ENCODE results near the gene DPYSL3.
"Not testable (repeated sequence)": the region's sequence is repeated elsewhere in the genome, so short reads cannot be mapped to it uniquely, and the experiment has no call there.

The DPYSL3 gene

DNA sequence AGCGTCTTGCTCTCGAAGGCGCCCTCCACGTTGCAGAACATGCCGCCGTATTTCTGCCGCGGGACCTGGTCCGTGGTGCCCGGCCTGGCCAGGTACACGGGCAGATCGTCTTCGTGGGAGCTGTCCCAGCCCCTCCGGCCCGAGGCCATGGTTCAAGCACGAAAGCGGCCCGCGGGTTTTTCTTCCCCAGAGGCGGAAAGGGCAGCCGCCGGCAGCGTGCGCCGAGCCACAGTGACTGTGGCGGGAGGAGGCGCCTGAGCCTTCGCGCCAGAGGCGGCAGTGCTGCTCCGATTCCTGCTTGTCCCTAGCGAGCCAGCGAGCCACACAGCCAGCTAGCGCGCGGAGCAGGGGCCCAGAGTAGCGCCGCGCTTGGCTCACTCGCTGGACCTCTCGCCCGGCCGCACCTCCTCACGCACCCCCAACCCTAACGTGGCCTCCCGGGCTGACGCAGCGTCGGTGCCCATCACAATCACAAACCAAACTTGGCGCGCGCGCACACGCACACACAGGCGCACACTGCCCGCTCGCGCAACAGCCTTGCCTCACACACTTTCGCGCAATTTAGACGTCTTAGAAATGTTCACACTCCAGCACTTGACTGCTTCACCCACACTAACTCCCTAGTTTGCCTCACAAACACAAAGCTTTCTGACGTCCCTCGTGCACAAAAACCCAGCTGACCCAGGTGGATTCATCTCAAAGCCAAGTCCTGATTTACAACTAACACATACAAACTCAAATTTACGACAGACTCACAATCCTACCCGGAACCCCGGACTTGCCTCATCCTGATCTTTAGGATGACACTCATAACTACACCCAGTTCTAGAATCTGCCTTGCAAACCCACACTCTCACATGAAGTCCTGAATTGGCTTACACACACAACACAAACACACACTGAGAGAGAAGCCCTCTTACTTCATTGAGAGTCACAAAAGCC, at the start of gene DPYSL3:
Gene DPYSL3 (minus strand): TSS at position 359 of the 942 bp plus-strand sequence. CDS start 210 bp downstream, at position 149.
- Histone ChIP-seq H3K27me3 (ENCODE audit: insufficient read depth, low read length) (peaks cover 17% of the 10 kb centered on the region), H3K4me1 (ENCODE audit: insufficient read depth, low read length) (peaks cover 6% of the 10 kb centered on the region), H3K36me3 (ENCODE audit: insufficient read depth, low read depth, low read length) (no peaks in the 10 kb centered on the region), H3K9ac (ENCODE audit: low read depth, low read length) (peak within 1 kb of the TSS; percentile 83), H3K27ac (ENCODE audit: low read length) (peak within 1 kb of the TSS; percentile 12), H3K9me3 (ENCODE audit: insufficient read depth, low read depth, low read length) (no peaks in the 10 kb centered on the region), H3K4me3 (ENCODE audit: low read length) (peak within 1 kb of the TSS; percentile 90)

DNA sequence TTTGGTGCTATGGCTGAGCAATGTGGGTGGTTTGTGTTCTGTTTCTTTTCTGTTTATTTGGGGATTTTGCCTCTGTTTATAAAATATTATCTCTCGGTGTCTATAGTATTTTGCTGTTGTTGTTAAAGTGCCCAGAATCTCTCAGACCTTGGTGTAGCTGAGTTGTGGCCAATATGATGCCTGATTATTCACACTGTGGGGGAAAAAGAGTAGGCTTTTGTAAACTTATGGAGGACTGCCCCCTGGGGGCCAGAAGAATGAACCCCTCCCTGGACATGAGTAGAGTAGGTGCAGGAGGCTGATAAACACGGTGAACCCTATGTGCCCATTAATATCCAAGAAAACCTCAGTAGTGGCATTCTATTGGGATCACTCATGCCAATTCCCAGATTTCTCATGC, 49.0 kb upstream of the DPYSL3 start:
- peaks cover 19% of the 10 kb centered on the region for H3K36me3 ChIP-seq (ENCODE audit: insufficient read depth, low read depth, low read length)
- H3K9me3 ChIP-seq (ENCODE audit: insufficient read depth, low read depth, low read length), result no peaks in the 10 kb centered on the region
- H3K9ac ChIP-seq (ENCODE audit: low read depth, low read length), result peak overlapping the region; percentile 2; the same call in 1 of the 2 replicates
- H3K4me3 ChIP-seq (ENCODE audit: low read length), result peak overlapping the region; percentile 17; the same call in 1 of the 2 replicates
- no peak overlapping the region for H3K27ac ChIP-seq (ENCODE audit: low read length)
- H3K27me3 ChIP-seq (ENCODE audit: insufficient read depth, low read length), result no peaks in the 10 kb centered on the region
- peaks cover 31% of the 10 kb centered on the region for H3K4me1 ChIP-seq (ENCODE audit: insufficient read depth, low read length)

DNA sequence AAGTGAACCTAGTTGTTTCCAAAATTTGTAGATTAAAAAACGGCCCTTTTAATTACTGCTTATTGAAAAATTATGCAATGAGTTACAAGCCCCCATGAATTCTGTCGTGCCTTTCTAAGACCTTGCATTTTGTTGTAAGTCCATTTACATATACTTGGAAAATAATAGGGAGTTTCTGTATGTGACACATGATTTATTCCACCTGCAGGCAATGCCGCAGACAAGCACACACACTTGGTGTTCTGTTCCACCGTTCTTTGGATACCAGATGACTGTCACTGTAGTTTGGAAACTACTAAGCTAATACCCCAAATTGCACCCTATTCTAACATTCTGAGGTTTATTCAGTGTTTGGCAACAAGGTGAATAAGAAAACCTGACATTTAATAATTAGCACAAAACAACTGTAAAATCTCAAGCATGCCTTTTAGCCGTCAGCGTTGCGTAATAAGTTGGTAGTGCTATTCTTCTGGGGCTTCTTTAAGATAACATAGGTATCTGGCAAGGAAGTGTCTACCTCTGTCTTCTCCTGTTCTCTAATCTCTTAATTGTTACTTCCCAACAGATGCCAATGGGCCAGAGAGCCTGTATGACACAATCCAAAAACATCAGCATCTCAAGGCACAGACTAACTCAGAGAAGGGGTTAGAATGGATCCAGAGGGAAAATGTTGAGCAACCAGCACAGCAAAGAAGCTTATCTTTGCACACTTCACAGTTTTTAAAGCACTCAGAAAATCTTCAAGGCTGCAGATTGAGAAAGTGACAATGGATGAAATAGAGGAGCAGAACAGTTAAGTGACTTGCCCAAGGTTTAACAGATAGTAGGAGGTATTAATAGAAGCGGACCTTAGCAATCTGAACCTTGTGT, 48.2 kb upstream of the DPYSL3 start:
- H3K9me3 ChIP-seq (ENCODE audit: insufficient read depth, low read depth, low read length), result no peaks in the 10 kb centered on the region
- H3K4me3 ChIP-seq (ENCODE audit: low read length), result peak overlapping the region; percentile 17; the same call in 1 of the 2 replicates
- H3K4me1 ChIP-seq (ENCODE audit: insufficient read depth, low read length), result peaks cover 31% of the 10 kb centered on the region
- peak overlapping the region; percentile 2; the same call in 1 of the 2 replicates for H3K9ac ChIP-seq (ENCODE audit: low read depth, low read length)
- no peak overlapping the region for H3K27ac ChIP-seq (ENCODE audit: low read length)
- no peaks in the 10 kb centered on the region for H3K27me3 ChIP-seq (ENCODE audit: insufficient read depth, low read length)
- peaks cover 12% of the 10 kb centered on the region for H3K36me3 ChIP-seq (ENCODE audit: insufficient read depth, low read depth, low read length)

DNA sequence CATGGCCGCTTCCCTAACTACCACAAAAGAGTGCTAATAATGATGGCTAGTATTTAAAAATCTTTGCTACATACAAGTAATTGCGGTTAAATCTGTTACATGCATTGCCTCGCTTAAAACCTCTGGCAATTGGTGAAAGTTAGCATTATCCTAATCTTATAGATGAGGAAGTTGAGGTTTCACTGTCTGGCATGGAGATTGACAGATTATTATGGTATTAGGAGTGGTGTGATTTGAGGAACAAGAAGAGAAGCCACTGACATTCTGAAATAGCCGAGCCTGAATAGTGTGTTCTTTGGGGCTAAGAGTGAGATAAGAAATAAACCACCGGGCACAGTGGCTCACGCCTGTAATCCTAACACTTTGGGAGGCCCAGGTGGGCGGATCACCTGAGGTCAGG, 45.3 kb upstream of the DPYSL3 start:
- Histone ChIP-seq H3K4me3 (ENCODE audit: low read length) (no peak overlapping the region), H3K36me3 (ENCODE audit: insufficient read depth, low read depth, low read length) (no peaks in the 10 kb centered on the region), H3K27ac (ENCODE audit: low read length) (no peak overlapping the region), H3K9ac (ENCODE audit: low read depth, low read length) (no peak overlapping the region), H3K9me3 (ENCODE audit: insufficient read depth, low read depth, low read length) (no peaks in the 10 kb centered on the region), H3K27me3 (ENCODE audit: insufficient read depth, low read length) (no peaks in the 10 kb centered on the region), H3K4me1 (ENCODE audit: insufficient read depth, low read length) (peaks cover 21% of the 10 kb centered on the region)

- Histone ChIP-seq H3K9ac (ENCODE audit: low read depth, low read length) (no peak overlapping the region), H3K4me3 (ENCODE audit: low read length) (no peak overlapping the region), H3K27ac (ENCODE audit: low read length) (no peak overlapping the region), H3K9me3 (ENCODE audit: insufficient read depth, low read depth, low read length) (peaks cover 4% of the 10 kb centered on the region; the same call in 1 of the 2 replicates), H3K36me3 (ENCODE audit: insufficient read depth, low read depth, low read length) (no peaks in the 10 kb centered on the region), H3K27me3 (ENCODE audit: insufficient read depth, low read length) (no peaks in the 10 kb centered on the region), H3K4me1 (ENCODE audit: insufficient read depth, low read length) (peaks cover 15% of the 10 kb centered on the region)
Measured at GRCh38 chr5:147554261-147554817, 44.5 kb upstream of the DPYSL3 start.

GRCh38 chr5:147553817-147554216, 43.9 kb upstream of the DPYSL3 start:
- not testable (repeated sequence) for H3K4me3 ChIP-seq (ENCODE audit: low read length); H3K9ac ChIP-seq (ENCODE audit: low read depth, low read length); H3K9me3 ChIP-seq (ENCODE audit: insufficient read depth, low read depth, low read length); H3K27ac ChIP-seq (ENCODE audit: low read length); H3K36me3 ChIP-seq (ENCODE audit: insufficient read depth, low read depth, low read length); H3K27me3 ChIP-seq (ENCODE audit: insufficient read depth, low read length)
- peaks cover 12% of the 10 kb centered on the region for H3K4me1 ChIP-seq (ENCODE audit: insufficient read depth, low read length)

DNA sequence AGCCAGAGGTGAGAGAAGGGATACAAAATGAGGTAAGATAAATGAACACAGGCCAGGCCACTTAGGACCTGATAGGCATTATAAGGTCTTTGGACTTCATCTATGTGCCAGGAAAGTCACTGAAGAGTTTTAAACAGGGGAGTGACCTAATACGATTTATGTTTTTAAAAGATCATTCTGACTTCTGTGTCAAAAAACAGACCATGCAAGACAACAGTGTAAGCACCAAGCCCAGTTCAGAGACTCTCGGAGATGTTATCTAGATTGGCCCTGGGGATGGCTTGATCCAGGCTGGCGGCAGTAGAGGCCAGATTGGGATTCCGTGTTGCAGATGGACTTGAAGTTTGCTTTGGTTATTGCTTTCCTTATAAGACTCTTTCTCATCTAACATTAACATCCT, 43.0 kb upstream of the DPYSL3 start:
- peaks cover 4% of the 10 kb centered on the region; the same call in 1 of the 2 replicates for H3K9me3 ChIP-seq (ENCODE audit: insufficient read depth, low read depth, low read length)
- H3K4me1 ChIP-seq (ENCODE audit: insufficient read depth, low read length), result peaks cover 3% of the 10 kb centered on the region; the same call in 1 of the 2 replicates
- no peaks in the 10 kb centered on the region for H3K27me3 ChIP-seq (ENCODE audit: insufficient read depth, low read length)
- H3K27ac ChIP-seq (ENCODE audit: low read length), result no peak overlapping the region
- no peak overlapping the region for H3K4me3 ChIP-seq (ENCODE audit: low read length)
- no peaks in the 10 kb centered on the region for H3K36me3 ChIP-seq (ENCODE audit: insufficient read depth, low read depth, low read length)
- H3K9ac ChIP-seq (ENCODE audit: low read depth, low read length), result no peak overlapping the region

DNA sequence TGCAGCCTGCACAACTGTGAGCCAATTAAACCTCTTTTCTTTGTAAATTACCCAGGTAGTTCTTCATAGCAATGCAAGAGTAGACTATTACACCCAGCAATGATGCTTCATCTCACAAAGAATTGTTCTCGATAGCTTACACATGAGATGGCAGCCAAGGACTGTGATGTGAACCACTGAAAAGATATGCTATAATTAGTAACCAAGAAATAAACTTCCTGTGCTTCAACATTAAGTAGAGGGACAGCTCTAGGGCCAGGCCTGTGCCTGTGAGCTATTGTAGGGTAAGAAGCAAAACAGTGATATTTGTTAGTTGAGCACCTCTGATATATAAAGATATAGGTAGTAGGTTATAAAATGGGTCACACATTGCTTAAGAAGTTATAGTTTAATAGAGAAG, 41.8 kb upstream of the DPYSL3 start:
- H3K4me3 ChIP-seq (ENCODE audit: low read length), result no peak overlapping the region
- peaks cover 4% of the 10 kb centered on the region; the same call in 1 of the 2 replicates for H3K9me3 ChIP-seq (ENCODE audit: insufficient read depth, low read depth, low read length)
- no peaks in the 10 kb centered on the region for H3K27me3 ChIP-seq (ENCODE audit: insufficient read depth, low read length)
- H3K4me1 ChIP-seq (ENCODE audit: insufficient read depth, low read length), result no peaks in the 10 kb centered on the region; the same call in 1 of the 2 replicates
- H3K27ac ChIP-seq (ENCODE audit: low read length), result no peak overlapping the region
- no peaks in the 10 kb centered on the region for H3K36me3 ChIP-seq (ENCODE audit: insufficient read depth, low read depth, low read length)
- H3K9ac ChIP-seq (ENCODE audit: low read depth, low read length), result 0 out of 2 replicates have a peak overlapping the region, but pooled peaks have one; percentile 1

GRCh38 chr5:147547730-147548129, 37.9 kb upstream of the DPYSL3 start:
- H3K4me1 ChIP-seq (ENCODE audit: insufficient read depth, low read length), result no peaks in the 10 kb centered on the region; the same call in 1 of the 2 replicates
- H3K9me3 ChIP-seq (ENCODE audit: insufficient read depth, low read depth, low read length), result peaks cover 4% of the 10 kb centered on the region; the same call in 1 of the 2 replicates
- H3K27ac ChIP-seq (ENCODE audit: low read length), result no peak overlapping the region

DNA sequence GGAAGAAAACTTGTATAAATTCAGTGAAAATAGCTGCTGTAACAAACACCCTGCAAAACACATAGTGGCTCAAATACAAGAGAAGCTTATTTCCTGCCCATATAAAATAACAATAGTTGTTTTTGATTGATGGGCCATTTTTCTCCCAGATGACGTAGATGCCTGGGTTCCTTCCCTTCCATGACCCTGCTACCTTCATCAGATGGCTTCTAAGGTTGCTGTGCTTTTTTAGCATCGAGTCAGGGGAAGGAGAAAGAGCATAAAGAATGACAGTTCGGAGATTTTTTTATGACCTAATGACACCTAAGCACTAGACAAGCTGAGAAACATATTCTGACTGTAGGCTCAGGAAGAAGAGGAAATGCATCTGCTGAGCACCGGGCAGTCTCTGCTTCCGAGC, 34.7 kb upstream of the DPYSL3 start:
- Histone ChIP-seq H3K4me1 (ENCODE audit: insufficient read depth, low read length) (no peaks in the 10 kb centered on the region), H3K9ac (ENCODE audit: low read depth, low read length) (no peak overlapping the region), H3K36me3 (ENCODE audit: insufficient read depth, low read depth, low read length) (no peaks in the 10 kb centered on the region), H3K9me3 (ENCODE audit: insufficient read depth, low read depth, low read length) (no peaks in the 10 kb centered on the region), H3K27ac (ENCODE audit: low read length) (no peak overlapping the region), H3K4me3 (ENCODE audit: low read length) (no peak overlapping the region), H3K27me3 (ENCODE audit: insufficient read depth, low read length) (no peaks in the 10 kb centered on the region)

More at GRCh38 chr5:147547730-147548129, 37.9 kb upstream of the DPYSL3 start:
- Histone ChIP-seq H3K36me3 (ENCODE audit: insufficient read depth, low read depth, low read length) (no peaks in the 10 kb centered on the region), H3K27me3 (ENCODE audit: insufficient read depth, low read length) (no peaks in the 10 kb centered on the region), H3K4me3 (ENCODE audit: low read length) (no peak overlapping the region), H3K9ac (ENCODE audit: low read depth, low read length) (no peak overlapping the region)

GRCh38 chr5:147539053-147539452, 29.2 kb upstream of the DPYSL3 start:
- Histone ChIP-seq H3K27me3 (ENCODE audit: insufficient read depth, low read length) (no peaks in the 10 kb centered on the region), H3K9me3 (ENCODE audit: insufficient read depth, low read depth, low read length) (no peaks in the 10 kb centered on the region), H3K27ac (ENCODE audit: low read length) (no peak overlapping the region), H3K4me3 (ENCODE audit: low read length) (no peak overlapping the region), H3K9ac (ENCODE audit: low read depth, low read length) (no peak overlapping the region), H3K36me3 (ENCODE audit: insufficient read depth, low read depth, low read length) (no peaks in the 10 kb centered on the region), H3K4me1 (ENCODE audit: insufficient read depth, low read length) (no peaks in the 10 kb centered on the region)
